ENCODE results near the gene RAB7B. TPM values are rescaled to one million over a fixed set of nuclear protein-coding genes. Genes with fewer than 3 reads are reported as not detected.
A peak's percentile ranks its signal among the peaks of the same experiment; 100 is the strongest.

RAB7B gene
- total and polyA plus RNA-seq, 2 of the 13 experiments (the other 11 are each of a cell fraction or from before 2014, with no cell fraction given): 0.05 to 0.46 TPM

- TF ChIP-seq, protein P1, sequence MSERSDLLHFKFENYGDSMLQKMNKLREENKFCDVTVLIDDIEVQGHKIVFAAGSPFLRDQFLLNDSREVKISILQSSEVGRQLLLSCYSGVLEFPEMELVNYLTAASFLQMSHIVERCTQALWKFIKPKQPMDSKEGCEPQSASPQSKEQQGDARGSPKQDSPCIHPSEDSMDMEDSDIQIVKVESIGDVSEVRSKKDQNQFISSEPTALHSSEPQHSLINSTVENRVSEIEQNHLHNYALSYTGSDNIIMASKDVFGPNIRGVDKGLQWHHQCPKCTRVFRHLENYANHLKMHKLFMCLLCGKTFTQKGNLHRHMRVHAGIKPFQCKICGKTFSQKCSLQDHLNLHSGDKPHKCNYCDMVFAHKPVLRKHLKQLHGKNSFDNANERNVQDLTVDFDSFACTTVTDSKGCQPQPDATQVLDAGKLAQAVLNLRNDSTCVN (CRISPR knock-in tag; IDR thresholded peaks at IDR 0.05; ENCODE audit: borderline replicate concordance): peak; percentile 59; the same call in 1 of the 2 replicates
- TF ChIP-seq ZMYM4 (CRISPR knock-in tag; IDR thresholded peaks at IDR 0.05): no peak
- TF ChIP-seq GATA4 (IDR thresholded peaks at IDR 0.05; ENCODE audit: borderline replicate concordance, low read depth): no peak
- peak; percentile 59 for TF ChIP-seq TFE3 (CRISPR knock-in tag; IDR thresholded peaks at IDR 0.05)
- TF ChIP-seq XRCC5 (optimal IDR thresholded peaks at IDR 0.05; ENCODE audit: low read length): no peak
- TF ChIP-seq MYNN (CRISPR knock-in tag; IDR thresholded peaks at IDR 0.05; ENCODE audit: low read depth): no peak
- TF ChIP-seq ZNF431 (CRISPR knock-in tag; IDR thresholded peaks at IDR 0.05; ENCODE audit: borderline replicate concordance, low read depth): no peak
- TF ChIP-seq SOX6 (IDR thresholded peaks at IDR 0.05): no peak
- peak; percentile 38; the same call in 1 of the 2 replicates for TF ChIP-seq SOX6 (CRISPR knock-in tag; IDR thresholded peaks at IDR 0.05)
- TF ChIP-seq HNRNPUL1 (IDR thresholded peaks at IDR 0.05; ENCODE audit: low read depth, low read length): no peak
- TF ChIP-seq CBX2 (IDR thresholded peaks at IDR 0.05; ENCODE audit: low read depth, low read length): no peak
- TF ChIP-seq CBX2 (CRISPR knock-in tag; IDR thresholded peaks at IDR 0.05; ENCODE audit: low read depth): no peak
- TF ChIP-seq ZNF557 (CRISPR knock-in tag; IDR thresholded peaks at IDR 0.05): no peak
- TF ChIP-seq, protein P2, sequence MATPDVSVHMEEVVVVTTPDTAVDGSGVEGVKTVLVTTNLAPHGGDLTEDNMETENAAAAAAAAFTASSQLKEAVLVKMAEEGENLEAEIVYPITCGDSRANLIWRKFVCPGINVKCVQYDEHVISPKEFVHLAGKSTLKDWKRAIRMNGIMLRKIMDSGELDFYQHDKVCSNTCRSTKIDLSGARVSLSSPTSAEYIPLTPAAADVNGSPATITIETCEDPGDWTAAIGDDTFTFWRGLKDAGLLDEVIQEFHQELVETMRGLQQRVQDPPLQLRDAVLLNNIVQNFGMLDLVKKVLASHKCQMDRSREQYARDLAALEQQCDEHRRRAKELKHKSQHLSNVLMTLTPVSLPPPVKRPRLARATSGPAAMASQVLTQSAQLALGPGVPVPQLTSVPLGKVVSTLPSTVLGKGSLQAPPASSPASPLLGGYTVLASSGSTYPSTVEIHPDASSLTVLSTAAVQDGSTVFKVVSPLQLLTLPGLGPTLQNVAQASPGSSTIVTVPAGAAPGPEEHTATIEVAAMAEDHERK (CRISPR knock-in tag; IDR thresholded peaks at IDR 0.05; ENCODE audit: low read depth): no peak
- no peak for TF ChIP-seq ARNT2 (CRISPR knock-in tag; IDR thresholded peaks at IDR 0.05; ENCODE audit: low read depth)
- TF ChIP-seq ZBTB42 (CRISPR knock-in tag; IDR thresholded peaks at IDR 0.05): no peak
- TF ChIP-seq, protein P3, sequence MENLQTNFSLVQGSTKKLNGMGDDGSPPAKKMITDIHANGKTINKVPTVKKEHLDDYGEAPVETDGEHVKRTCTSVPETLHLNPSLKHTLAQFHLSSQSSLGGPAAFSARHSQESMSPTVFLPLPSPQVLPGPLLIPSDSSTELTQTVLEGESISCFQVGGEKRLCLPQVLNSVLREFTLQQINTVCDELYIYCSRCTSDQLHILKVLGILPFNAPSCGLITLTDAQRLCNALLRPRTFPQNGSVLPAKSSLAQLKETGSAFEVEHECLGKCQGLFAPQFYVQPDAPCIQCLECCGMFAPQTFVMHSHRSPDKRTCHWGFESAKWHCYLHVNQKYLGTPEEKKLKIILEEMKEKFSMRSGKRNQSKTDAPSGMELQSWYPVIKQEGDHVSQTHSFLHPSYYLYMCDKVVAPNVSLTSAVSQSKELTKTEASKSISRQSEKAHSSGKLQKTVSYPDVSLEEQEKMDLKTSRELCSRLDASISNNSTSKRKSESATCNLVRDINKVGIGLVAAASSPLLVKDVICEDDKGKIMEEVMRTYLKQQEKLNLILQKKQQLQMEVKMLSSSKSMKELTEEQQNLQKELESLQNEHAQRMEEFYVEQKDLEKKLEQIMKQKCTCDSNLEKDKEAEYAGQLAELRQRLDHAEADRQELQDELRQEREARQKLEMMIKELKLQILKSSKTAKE (CRISPR knock-in tag; IDR thresholded peaks at IDR 0.05; ENCODE audit: borderline replicate concordance): no peak
- no peak for TF ChIP-seq ZNF546 (CRISPR knock-in tag; conservative IDR thresholded peaks at IDR 0.05)
- TF ChIP-seq ZBTB39 (CRISPR knock-in tag; IDR thresholded peaks at IDR 0.05): no peak
- no peak for TF ChIP-seq RNF2 (conservative IDR thresholded peaks at IDR 0.05; ENCODE audit: low read depth)
- no peak for TF ChIP-seq RFXANK (CRISPR knock-in tag; IDR thresholded peaks at IDR 0.05)
Measured at GRCh38 chr1:205976708-205977401, 26.3 kb downstream of the RAB7B start (continued).
